Peyer's patch (tissue), 4 donors: ENCODE results near the gene CLTCL1. TPM values are rescaled to one million over a fixed set of nuclear protein-coding genes. Genes with fewer than 3 reads are reported as not detected.

Experiments used
- DNase-seq, 3 donors: peaks; one replicate each; pipeline ENCODE4 v3.0.0-alpha.2; 2017 to 2019
- H3K27ac ChIP-seq, 4 donors: fragments of 200-600 bp; sonication (generic); one replicate each; pipeline ENCODE4 v1.5.1; 2016 to 2019
- H3K27me3 ChIP-seq, 2 donors: fragments of 200-600 bp; sonication (generic); one replicate each; pipeline ENCODE4 v1.5.1; 2019
- H3K36me3 ChIP-seq, 3 donors: fragments of 200-600 bp; sonication (generic); one replicate each; pipeline ENCODE4 v1.5.1; 2016 to 2019
- H3K4me1 ChIP-seq, 4 donors: fragments of 200-600 bp; sonication (generic); one replicate each; pipeline ENCODE4 v1.5.1; 2016 to 2019
- H3K4me3 ChIP-seq, 4 donors: fragments of 200-600 bp; sonication (generic); 1 replicate in 3 of 4; 2 replicates in 1 of 4; pipeline ENCODE4 v1.5.1; 2016 to 2019; ENCODE audit warnings: mild to moderate bottlenecking in 1 of 4
- H3K9me3 ChIP-seq, 4 donors: fragments of 200-600 bp; sonication (generic); one replicate each; pipeline ENCODE4 v1.5.1; 2016 to 2019; ENCODE audit warnings: mild to moderate bottlenecking in 1 of 4
- POLR2A ChIP-seq, 2 donors: fragments of 450-650 bp; IDR thresholded peaks; one replicate each; pipeline ENCODE4 v1.5.1; 2017; ENCODE audit warnings: antibody characterized with exemption in 2 of 2, mild to moderate bottlenecking in 2 of 2, moderate library complexity in 2 of 2
- total RNA-seq, 4 donors: library from RNA; depleted of rRNA; stranded (reverse); fragments of >200 nt; gene quantifications; one replicate each; pipeline ENCODE4 v1.1.0, GENCODE V29; 2016
- TF ChIP-seq, protein P1 (sequence below), 6 experiments: fragments of 450-650 bp in 4 of 6; fragments of 200-600 bp in 2 of 6; sonication (generic) in 1 of 6; IDR thresholded peaks; one replicate each; pipeline ENCODE4 v1.5.1; 2017 to 2019; ENCODE audit warnings: antibody characterized with exemption in 6 of 6, mild to moderate bottlenecking in 3 of 6, moderate library complexity in 1 of 6

CLTCL1 gene
- total RNA-seq, 4 donors from 2014 or later = 0.47 to 3.9 (median 3.0) TPM

DNA sequence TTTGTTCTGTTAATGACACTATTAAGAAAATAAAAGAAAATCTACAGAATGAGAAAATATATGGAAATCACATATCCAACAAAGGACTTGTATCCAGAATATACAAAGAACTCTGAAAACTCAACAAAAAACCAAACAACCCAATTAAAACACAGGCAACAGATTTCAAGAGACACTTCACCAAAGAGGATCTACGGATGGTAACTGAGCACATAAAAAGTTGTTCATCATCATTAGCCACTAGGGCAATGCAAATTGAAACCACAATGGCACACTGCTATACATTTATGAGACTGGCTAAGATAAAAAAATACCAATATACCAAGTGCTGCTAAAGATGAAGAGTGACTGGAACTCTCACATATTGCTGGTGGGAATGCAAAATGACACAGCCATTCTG is 78.5 kb downstream of the CLTCL1 start:
- DNase-seq = no peak
- Histone ChIP-seq H3K27ac (no peak overlapping the region), H3K9me3 (no peaks in the 10 kb centered on the region), H3K36me3 (no peaks in the 10 kb centered on the region), H3K4me1 (no peaks in the 10 kb centered on the region), H3K4me3 (no peak overlapping the region), H3K27me3 (no peaks in the 10 kb centered on the region)
- no peak for TF ChIP-seq POLR2A (IDR thresholded peaks at IDR 0.05)
- TF ChIP-seq, protein P1, sequence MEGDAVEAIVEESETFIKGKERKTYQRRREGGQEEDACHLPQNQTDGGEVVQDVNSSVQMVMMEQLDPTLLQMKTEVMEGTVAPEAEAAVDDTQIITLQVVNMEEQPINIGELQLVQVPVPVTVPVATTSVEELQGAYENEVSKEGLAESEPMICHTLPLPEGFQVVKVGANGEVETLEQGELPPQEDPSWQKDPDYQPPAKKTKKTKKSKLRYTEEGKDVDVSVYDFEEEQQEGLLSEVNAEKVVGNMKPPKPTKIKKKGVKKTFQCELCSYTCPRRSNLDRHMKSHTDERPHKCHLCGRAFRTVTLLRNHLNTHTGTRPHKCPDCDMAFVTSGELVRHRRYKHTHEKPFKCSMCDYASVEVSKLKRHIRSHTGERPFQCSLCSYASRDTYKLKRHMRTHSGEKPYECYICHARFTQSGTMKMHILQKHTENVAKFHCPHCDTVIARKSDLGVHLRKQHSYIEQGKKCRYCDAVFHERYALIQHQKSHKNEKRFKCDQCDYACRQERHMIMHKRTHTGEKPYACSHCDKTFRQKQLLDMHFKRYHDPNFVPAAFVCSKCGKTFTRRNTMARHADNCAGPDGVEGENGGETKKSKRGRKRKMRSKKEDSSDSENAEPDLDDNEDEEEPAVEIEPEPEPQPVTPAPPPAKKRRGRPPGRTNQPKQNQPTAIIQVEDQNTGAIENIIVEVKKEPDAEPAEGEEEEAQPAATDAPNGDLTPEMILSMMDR (IDR thresholded peaks at IDR 0.05) = no peak

DNA sequence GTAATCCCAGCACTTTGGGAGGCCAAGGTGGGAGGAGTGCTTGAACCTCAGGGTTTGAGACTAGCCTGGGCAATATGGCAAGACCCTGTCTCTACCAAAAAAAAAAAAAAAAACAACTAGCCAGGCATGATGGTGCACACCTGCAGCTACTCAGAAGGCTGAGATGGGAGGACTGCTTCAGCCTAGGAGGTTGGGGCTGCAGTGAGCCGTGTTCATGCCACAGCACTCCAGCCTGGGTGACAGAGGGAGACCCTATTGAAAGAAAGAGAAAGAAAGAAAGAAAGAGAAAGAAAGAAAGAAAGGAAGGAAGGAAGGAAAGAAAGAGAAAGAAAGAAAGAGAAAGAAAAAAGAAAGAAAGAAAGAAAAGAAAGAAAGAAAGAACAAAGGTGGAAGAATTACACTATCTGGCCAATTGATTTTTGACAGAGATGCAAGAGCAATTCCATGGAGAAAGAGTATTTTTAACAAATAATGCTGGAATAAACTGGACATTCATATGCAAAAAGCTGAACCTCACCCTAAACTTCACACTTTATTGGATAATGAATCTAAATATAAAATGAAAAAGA is 79.1 kb downstream of the CLTCL1 start:
- Histone ChIP-seq H3K9me3 (no peaks in the 10 kb centered on the region), H3K4me3 (no peak overlapping the region), H3K27me3 (no peaks in the 10 kb centered on the region), H3K4me1 (no peaks in the 10 kb centered on the region), H3K36me3 (no peaks in the 10 kb centered on the region), H3K27ac (no peak overlapping the region)
- TF ChIP-seq, protein P1 (IDR thresholded peaks at IDR 0.05) = no peak
- no peak for TF ChIP-seq POLR2A (IDR thresholded peaks at IDR 0.05)
- DNase-seq = no peak

DNA sequence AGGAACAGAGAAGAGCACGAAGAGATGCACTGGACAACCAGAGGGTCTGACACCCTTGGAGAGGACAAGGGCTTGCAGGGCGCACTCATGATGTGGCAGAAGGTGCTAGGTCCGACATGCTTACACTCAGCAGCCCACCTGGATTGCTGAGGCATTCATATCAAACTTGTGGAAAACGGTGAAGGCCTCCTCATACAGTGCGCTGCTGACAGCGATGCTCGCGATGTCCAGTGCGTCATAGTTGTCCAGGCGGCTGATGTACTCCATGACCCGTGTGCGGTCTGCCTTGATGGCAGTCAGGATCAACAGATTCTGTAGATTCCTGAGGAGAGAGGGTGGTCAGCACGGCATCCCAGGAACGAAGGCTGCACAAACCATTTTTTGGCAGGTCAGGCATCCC is 81.3 kb downstream of the CLTCL1 start:
- Histone ChIP-seq H3K4me1 (no peaks in the 10 kb centered on the region), H3K27me3 (no peaks in the 10 kb centered on the region), H3K27ac (no peak overlapping the region), H3K4me3 (no peak overlapping the region), H3K36me3 (no peaks in the 10 kb centered on the region), H3K9me3 (no peaks in the 10 kb centered on the region)
- no peak for DNase-seq
- TF ChIP-seq POLR2A (IDR thresholded peaks at IDR 0.05) = no peak
- TF ChIP-seq, protein P1 (IDR thresholded peaks at IDR 0.05) = no peak

- DNase-seq = no peak
- H3K36me3 ChIP-seq = no peaks in the 10 kb centered on the region
- H3K27me3 ChIP-seq = no peaks in the 10 kb centered on the region
- H3K27ac ChIP-seq = no peak overlapping the region
- no peak overlapping the region for H3K4me3 ChIP-seq
- H3K9me3 ChIP-seq = no peaks in the 10 kb centered on the region
- TF ChIP-seq POLR2A (IDR thresholded peaks at IDR 0.05) = no peak
- TF ChIP-seq, protein P1 (IDR thresholded peaks at IDR 0.05) = no peak
- H3K4me1 ChIP-seq = no peaks in the 10 kb centered on the region
Observed at GRCh38 chr22:19208287-19208847, 83.2 kb downstream of the CLTCL1 start.

- Histone ChIP-seq H3K27me3 (no peaks in the 10 kb centered on the region), H3K4me1 (no peaks in the 10 kb centered on the region), H3K4me3 (no peak overlapping the region), H3K36me3 (no peaks in the 10 kb centered on the region), H3K27ac (no peak overlapping the region), H3K9me3 (no peaks in the 10 kb centered on the region)
- no peak for DNase-seq
- TF ChIP-seq, protein P1 (IDR thresholded peaks at IDR 0.05) = no peak
- TF ChIP-seq POLR2A (IDR thresholded peaks at IDR 0.05) = no peak
Observed at GRCh38 chr22:19207884-19208283, 83.6 kb downstream of the CLTCL1 start.
